Effector memory CD8-positive, alpha-beta T cell (primary cell): ENCODE data around the gene IGSF9B.

Experiments
- ATAC-seq: fragments of 150-1000 bp; cut with Tn5 transposase; replicated peaks from 2 replicates; pipeline ENCODE4 v1.10.0; 2021; ENCODE audit warnings: mild to moderate bottlenecking, moderate library complexity
- DNase-seq, 3 experiments: peaks; one replicate each; pipeline ENCODE4 v3.0.0; 2021
- H3K27ac Mint-ChIP-seq, 2 donors: one replicate each; pipeline ENCODE4 v1.8.0; 2022; ENCODE audit warnings: mild to moderate bottlenecking in 2 of 2, mixed read lengths in 2 of 2, moderate library complexity in 2 of 2
- H3K27me3 Mint-ChIP-seq, 2 donors: one replicate each; pipeline ENCODE4 v1.8.0; 2022; ENCODE audit warnings: mixed read lengths in 2 of 2
- H3K36me3 Mint-ChIP-seq: one replicate; pipeline ENCODE4 v1.8.0; 2022; ENCODE audit warnings: mild to moderate bottlenecking, moderate library complexity, mixed read lengths; ENCODE audit not compliant: insufficient read depth
- H3K4me1 Mint-ChIP-seq, 2 donors: one replicate each; pipeline ENCODE4 v1.8.0; 2022; ENCODE audit warnings: low read depth in 2 of 2, mixed read lengths in 2 of 2
- H3K4me3 Mint-ChIP-seq, 2 donors: one replicate each; pipeline ENCODE4 v1.8.0; 2022; ENCODE audit warnings: mild to moderate bottlenecking in 2 of 2, mixed read lengths in 2 of 2, moderate library complexity in 2 of 2
- H3K9me3 Mint-ChIP-seq, 2 donors: one replicate each; pipeline ENCODE4 v1.8.0; 2022; ENCODE audit warnings: mixed read lengths in 2 of 2

Gene IGSF9B

DNA sequence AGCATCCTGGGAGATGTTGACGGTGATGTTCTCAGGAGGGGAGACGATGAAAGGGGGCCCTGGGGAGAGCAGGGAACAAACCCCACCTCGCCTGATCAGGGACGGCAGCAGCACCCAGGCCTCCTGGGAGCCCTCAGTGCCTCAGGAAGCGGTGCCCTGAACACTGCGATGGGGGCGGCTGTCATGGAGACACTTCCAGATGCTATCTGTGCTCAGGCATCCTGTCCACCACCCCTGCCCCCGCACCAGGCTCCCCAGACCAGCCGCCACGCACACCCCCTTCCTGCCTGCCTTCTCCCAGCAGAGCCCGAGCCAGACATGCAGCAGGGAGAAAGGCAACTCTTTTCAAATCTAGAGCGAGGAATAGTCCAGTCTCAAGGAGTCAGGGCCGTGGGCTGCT, 20.6 kb downstream of the IGSF9B start:
- no peak overlapping the region for H3K4me3 Mint-ChIP-seq
- H3K27ac Mint-ChIP-seq: no peak overlapping the region
- no peaks in the 10 kb centered on the region for H3K27me3 Mint-ChIP-seq
- H3K9me3 Mint-ChIP-seq: no peaks in the 10 kb centered on the region
- ATAC-seq (no peak), DNase-seq (no peak)
- H3K4me1 Mint-ChIP-seq: no peaks in the 10 kb centered on the region
- H3K36me3 Mint-ChIP-seq: peaks cover 3% of the 10 kb centered on the region

DNA sequence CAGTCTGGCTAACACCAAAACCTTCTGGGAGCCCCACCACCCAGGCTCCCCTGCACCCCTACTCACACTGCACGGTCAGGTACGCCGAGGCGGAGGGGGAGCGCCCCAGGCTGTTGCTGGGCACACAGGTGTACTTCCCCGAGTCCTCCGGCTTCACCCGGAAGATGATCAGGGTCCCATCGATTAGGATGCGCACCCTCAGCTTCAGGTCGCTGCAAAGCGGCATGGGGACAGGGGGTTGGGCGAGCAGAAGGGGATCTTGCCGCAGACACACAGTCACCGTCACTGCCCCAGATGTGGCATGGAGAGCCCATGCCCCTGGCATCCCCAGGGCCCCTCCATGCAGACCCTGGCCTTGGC, 21.2 kb downstream of the IGSF9B start:
- Mint-ChIP-seq H3K4me1 (no peaks in the 10 kb centered on the region), H3K27me3 (no peaks in the 10 kb centered on the region), H3K36me3 (peaks cover 3% of the 10 kb centered on the region), H3K27ac (no peak overlapping the region), H3K9me3 (no peaks in the 10 kb centered on the region), H3K4me3 (no peak overlapping the region)
- ATAC-seq: no peak
- DNase-seq: no peak

DNA sequence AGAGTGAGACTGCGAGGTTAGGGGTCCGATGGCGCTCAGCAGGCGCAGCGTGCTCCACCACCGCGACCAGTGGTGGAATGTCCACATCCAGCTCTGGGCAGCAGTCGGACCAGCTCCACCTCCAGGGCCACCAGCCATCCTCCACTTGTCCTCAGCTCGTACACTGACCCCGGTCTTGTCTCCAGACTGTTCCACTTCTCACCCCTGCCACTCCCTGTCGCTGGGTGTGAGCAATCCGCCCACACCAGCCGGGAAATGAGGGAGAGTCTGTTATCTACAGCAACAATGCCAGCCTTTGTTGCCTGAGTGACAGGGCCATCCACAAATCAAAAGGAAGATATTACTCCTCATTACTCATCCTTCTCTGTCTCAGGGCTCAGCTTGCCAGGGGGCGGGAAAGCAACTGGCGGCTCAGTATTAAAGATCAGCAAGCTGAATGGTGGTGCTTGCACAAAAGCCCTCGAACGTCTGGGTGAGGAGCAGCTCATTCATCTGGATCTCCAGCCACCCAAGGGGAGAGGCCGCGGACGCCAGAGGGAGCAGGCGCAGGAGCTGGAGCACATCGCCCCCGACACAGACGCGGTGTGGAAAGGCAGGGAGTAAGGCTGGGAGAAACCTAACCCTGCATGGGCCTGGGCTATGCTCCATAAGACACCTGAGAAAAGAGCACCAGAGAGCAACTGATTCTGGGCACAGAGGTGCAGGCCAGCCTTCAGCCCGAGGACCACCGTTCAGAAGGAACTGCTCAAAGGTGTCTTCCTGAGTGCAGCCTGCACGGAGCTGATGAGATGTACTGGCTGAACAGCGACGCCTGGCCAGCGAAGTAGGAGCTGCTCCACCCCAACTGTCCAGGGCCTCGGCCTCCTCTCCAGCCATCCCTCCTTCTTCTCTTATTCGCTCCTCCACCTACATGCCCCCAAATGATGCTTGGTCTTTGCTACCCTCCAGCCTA, 21.9 kb downstream of the IGSF9B start:
- H3K9me3 Mint-ChIP-seq: no peaks in the 10 kb centered on the region
- peaks cover 3% of the 10 kb centered on the region for H3K36me3 Mint-ChIP-seq
- no peak overlapping the region for H3K4me3 Mint-ChIP-seq
- no peaks in the 10 kb centered on the region for H3K27me3 Mint-ChIP-seq
- DNase-seq: no peak
- H3K4me1 Mint-ChIP-seq: no peaks in the 10 kb centered on the region
- ATAC-seq: no peak
- H3K27ac Mint-ChIP-seq: peak overlapping the region in 1 of 2 donors; percentile 33

DNA sequence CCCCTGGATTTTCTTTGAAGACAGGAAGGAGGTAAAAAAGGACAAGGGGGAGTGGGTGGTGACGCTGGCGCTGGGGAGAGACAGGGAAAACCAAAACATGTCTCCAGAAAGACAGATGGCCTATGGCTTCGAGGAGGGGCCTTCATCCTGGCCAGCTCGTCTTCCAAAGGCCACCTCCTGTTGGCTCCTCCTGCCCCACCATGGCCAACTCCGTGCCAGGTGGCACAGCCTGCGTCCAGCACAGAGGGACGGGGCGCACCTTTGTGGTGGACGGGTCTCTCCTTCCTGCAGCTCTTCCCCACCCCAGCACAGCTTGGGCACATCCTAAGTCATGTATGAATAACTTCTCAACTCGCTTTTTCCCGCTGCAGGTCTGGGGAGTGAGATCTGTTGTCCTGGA, 22.7 kb downstream of the IGSF9B start:
- Mint-ChIP-seq H3K4me3 (no peak overlapping the region), H3K27ac (peak overlapping the region in 1 of 2 donors; percentile 33), H3K9me3 (no peaks in the 10 kb centered on the region), H3K4me1 (peaks cover under 1 to 1% of the 10 kb centered on the region in 2 donors), H3K27me3 (no peaks in the 10 kb centered on the region), H3K36me3 (peaks cover 3% of the 10 kb centered on the region)
- ATAC-seq (no peak), DNase-seq (no peak)

DNA sequence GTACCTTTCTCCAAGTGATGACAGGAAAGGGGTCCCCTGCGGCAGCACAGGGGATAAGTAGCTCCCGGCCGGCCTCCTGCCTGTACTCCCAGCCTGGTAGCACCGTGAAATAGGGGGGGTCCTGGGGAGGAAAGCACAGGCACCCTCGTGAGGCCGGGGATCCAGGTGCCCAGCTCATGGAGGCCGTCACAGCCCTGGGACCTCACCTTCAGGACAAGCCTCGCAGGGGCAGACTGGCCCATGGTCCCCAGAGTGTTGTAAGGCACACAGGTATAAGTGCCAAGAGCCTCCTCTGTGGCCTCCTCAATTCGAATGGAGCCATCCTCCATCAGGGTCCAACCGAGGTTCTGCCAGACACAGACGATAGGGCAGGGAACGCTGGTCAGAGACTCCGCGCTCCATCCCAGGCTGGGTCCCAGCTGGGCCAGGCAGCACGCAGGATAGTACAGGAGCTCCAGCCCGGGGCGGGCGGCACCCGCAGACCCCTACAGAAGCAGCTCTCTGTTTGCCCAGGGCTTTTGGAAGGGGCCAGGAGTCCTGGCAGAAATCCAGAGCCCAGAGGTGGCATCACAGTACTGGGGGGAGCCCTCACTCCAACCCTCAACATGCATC, 25.2 kb downstream of the IGSF9B start:
- ATAC-seq (no peak), DNase-seq (no peak)
- Mint-ChIP-seq H3K27me3 (no peaks in the 10 kb centered on the region), H3K27ac (no peak overlapping the region), H3K4me3 (no peak overlapping the region), H3K36me3 (peaks cover 5% of the 10 kb centered on the region), H3K9me3 (no peaks in the 10 kb centered on the region), H3K4me1 (peaks cover 15 to 17% of the 10 kb centered on the region in 2 donors)

DNA sequence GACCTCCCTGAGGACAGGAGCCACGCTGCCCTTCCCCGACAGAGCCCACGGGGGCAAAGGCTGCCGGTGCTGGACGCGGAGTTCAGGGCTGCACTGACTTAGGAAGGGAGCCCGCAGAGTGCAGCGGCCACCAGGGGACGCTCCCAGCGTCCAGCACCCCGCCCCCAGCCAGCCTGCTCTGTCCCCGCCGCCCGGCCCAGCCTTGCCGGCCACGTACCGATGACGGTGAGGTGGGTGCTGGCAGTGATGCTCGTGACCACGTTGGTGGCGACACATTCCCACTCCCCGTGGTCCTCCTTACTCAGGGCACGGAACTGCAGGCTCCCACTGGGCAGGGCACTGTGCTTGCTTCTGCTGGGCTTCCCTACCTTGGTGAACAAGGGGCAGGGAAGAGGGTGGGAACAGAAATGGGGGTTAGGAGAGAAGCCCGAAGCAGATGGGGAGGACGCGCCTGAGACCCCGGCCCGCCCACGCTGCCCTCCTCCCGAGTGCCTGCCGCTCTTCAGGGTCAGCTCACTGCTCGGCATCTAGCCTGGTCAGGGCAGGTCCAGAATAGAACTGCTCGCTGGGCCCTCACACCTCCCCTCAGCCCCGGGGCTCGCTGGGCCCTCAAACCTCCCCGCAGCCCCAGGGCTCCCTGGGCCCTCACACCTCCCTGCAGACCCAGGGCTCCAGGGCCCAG, 25.9 kb downstream of the IGSF9B start:
- H3K4me1 Mint-ChIP-seq: peaks cover 15 to 17% of the 10 kb centered on the region in 2 donors
- no peak for ATAC-seq
- DNase-seq: no peak
- no peak overlapping the region for H3K4me3 Mint-ChIP-seq
- H3K36me3 Mint-ChIP-seq: peaks cover 5% of the 10 kb centered on the region
- H3K27me3 Mint-ChIP-seq: no peaks in the 10 kb centered on the region
- no peak overlapping the region for H3K27ac Mint-ChIP-seq
- H3K9me3 Mint-ChIP-seq: no peaks in the 10 kb centered on the region

DNA sequence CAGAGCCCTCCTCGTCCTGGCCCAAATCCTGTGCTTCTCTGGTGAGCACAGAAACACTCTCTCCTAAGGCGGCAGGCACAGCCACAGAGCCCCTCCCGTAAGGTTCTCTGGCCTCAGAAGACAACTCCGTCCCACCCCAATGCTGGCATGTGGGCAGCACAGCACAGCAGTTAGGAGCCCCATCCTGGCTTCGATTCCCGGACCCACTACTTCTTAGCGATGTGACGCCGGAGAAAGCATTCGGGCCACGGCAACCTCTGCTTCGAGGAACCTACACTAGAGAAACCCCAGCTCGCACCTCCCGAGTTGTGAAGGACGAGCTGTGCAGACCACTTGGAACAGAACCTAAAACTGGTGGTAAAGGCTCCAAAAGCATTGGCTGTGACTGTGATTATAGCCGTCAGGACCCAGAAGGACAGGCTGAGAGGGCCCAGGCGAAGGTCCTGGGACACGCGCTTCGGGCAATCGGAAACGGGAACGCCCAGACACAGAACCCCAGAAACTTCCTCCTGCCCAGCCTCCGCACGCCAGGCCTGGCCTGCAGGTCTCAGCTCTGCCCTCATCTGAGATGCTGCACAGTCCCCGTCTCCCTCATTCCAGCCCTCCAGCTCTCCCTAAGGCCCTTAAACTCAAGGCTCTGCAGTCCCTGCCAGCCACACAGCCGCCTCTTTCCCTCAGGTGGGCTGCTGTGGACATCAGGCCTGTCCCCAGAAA, 26.6 kb downstream of the IGSF9B start:
- peaks cover 15 to 17% of the 10 kb centered on the region in 2 donors for H3K4me1 Mint-ChIP-seq
- no peak overlapping the region for H3K4me3 Mint-ChIP-seq
- H3K36me3 Mint-ChIP-seq: peaks cover 5% of the 10 kb centered on the region
- H3K27me3 Mint-ChIP-seq: no peaks in the 10 kb centered on the region
- no peak for DNase-seq
- no peaks in the 10 kb centered on the region for H3K9me3 Mint-ChIP-seq
- no peak overlapping the region for H3K27ac Mint-ChIP-seq
- ATAC-seq: no peak

DNA sequence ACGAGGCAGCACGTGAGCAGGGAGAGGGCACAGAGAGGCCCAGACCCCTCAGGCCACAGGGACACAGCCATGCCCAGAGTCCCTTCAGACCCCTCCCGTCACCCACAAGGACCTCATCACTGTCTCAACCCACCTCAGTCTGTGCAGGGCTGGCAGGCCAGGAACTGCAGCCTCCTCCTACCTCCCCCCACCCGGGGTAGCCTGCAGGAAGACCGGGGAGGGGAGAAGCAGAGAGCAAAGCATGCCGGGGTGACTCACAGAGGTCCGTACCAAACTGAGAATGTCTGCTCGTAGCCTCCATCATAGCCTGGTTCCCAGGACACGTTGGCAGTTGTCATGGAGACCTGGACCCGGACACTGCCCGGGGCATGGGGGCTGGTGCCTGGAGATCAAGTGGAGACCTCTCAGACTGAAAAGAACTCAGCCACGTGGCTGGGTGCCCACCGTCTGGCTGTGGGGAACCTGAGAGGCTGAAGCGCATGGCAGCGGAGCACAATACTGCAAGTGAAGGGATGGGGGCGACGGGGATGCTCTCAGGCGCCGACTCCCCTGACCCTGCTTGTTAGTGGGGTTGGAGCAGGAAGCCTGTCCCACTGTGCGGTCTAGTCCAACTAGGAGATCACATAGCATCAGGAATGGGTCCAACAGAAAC, 27.2 kb downstream of the IGSF9B start:
- peaks cover 5% of the 10 kb centered on the region for H3K36me3 Mint-ChIP-seq
- H3K27ac Mint-ChIP-seq: peak overlapping the region in 1 of 2 donors; percentile 79
- ATAC-seq (no peak), DNase-seq (no peak)
- H3K4me3 Mint-ChIP-seq: peak overlapping the region in 1 of 2 donors; percentile 8
- H3K4me1 Mint-ChIP-seq: peaks cover 15 to 17% of the 10 kb centered on the region in 2 donors
- H3K9me3 Mint-ChIP-seq: no peaks in the 10 kb centered on the region
- H3K27me3 Mint-ChIP-seq: no peaks in the 10 kb centered on the region

DNA sequence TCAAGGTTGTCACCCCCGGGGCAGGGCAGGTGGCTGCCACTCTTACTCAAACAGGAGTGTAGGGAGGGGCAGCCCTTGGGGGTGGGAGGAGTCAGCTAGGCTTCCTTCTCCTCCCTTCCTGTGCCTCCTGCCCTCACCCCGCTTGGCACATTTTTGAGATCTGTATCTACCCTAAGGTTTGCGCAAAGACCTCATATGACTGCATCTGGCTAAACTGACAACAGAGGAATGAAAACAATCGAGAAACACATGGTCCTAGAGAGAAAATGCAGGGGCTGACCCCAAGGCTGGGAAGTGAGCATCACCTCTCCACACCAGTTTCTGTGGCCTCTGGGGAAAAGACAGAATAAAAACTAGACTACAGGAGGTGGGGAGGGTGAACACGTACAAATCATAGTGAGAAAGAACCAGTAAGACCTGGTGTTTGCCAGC, 28.1 kb downstream of the IGSF9B start:
- peak overlapping the region in 1 of 2 donors; percentile 79 for H3K27ac Mint-ChIP-seq

DNA sequence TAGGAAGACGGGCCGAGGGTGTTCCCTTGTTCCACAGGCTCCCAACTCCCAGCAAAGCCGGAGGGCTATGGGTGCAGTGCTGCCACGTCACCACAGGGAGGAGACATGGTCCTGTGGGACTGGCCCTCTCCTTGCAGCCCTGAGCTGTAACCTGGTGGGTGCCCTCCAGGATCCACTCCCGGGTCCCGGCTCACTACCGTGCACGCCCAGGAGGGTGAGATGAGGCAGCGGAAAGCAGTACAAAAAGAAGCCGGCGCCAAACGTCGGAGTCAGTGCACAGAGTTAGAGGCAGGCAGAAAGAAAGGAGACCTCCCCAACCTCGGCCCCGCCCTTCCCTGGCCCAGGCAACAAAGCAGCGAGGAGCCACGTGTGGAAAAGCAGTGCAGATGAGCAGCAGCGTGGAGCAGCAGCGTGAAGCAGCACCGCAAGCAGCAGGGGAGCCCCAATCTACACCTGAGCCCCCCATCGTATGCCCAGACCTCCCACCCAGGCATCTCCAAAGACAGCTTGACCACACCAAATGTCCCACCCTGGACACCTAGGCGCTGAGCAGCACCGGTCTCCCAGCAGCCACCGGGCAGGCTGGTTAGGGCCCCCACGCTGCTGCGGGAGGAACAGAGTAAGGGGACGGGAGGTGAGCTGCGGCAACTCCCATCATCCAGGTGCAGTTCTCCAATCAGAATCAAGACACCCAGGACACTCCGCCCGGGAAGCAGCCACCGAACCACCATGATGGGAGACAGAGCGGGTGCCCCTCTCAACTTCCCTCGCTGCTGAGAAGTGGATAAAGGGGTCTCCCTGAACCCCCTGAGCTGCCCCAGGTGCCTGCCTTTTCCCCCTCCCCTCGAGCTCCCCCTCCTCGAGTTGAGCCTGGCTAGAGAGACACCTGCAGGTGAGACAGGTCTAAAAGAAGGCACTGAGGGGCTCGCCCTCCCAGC, 28.8 kb downstream of the IGSF9B start:
- DNase-seq: peak; percentile 52 to 59 (median 59)
- peak overlapping the region in 1 of 2 donors; percentile 86 for H3K27ac Mint-ChIP-seq
- H3K4me1 Mint-ChIP-seq: peaks cover 15 to 17% of the 10 kb centered on the region in 2 donors
- H3K4me3 Mint-ChIP-seq: peak overlapping the region; percentile 80 to 88
- peaks cover 3% of the 10 kb centered on the region for H3K36me3 Mint-ChIP-seq
- H3K9me3 Mint-ChIP-seq: no peaks in the 10 kb centered on the region
- no peaks in the 10 kb centered on the region for H3K27me3 Mint-ChIP-seq
- peak; percentile 81 for ATAC-seq

More for the DNA sequence above, 28.1 kb downstream of the IGSF9B start:
- Mint-ChIP-seq H3K4me3 (peak overlapping the region; percentile 80 to 88), H3K36me3 (peaks cover 5% of the 10 kb centered on the region), H3K27me3 (no peaks in the 10 kb centered on the region), H3K9me3 (no peaks in the 10 kb centered on the region), H3K4me1 (peaks cover 15 to 17% of the 10 kb centered on the region in 2 donors)
- ATAC-seq (peak; percentile 74), DNase-seq (no peak)

DNA sequence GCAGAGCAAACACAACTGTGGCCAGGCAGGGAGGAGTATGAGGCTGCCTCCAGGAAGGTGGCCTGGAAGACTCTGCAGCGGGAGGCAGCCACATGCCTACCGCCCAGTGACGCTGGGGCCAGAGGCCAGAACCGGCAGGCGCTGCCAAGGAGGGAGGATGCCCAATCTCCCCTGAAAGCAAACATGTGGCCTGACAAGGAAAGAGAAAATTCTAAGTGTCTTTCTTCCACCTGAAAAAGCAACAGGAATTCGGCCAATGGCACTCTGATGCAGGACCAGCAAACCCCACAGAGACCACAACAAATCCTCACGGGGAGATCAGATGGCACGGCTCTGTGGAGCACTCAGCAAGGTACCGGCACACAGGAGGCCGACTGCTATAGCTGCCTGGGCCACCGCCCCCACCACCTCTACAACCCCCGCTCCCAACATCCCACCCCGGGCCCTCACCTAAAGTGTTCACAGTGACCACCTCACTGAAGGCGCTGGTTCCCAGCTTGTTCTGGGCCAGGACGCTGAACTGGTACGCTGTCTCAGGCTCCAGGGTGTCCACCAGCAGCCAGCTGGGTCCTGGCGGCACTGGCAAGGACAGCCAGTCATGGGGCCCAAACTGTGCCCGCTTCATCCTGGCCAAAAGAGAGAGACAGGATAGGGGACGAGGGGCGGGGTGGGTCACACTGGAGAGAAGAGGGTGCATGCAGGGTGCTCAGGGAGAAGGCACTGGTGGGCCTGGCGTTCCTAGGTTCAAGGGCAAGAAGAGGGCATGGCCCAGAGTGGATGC, 30.1 kb downstream of the IGSF9B start:
- Mint-ChIP-seq H3K4me3 (peak overlapping the region in 1 of 2 donors; percentile 88), H3K27me3 (no peaks in the 10 kb centered on the region), H3K27ac (peak overlapping the region; percentile 25 to 86), H3K9me3 (no peaks in the 10 kb centered on the region), H3K4me1 (peaks cover 15 to 17% of the 10 kb centered on the region in 2 donors), H3K36me3 (peaks cover 3% of the 10 kb centered on the region)
- no peak for ATAC-seq
- DNase-seq: no peak
